NT2/D1 (cell line): ENCODE data around the gene DCDC1.

Experiments
- YY1 ChIP-seq: IDR thresholded peaks from 2 replicates; pipeline ENCODE4 v1.6.1; 2011; ENCODE audit not compliant: insufficient read length, insufficient read depth
- ZNF274 ChIP-seq: IDR thresholded peaks from 2 replicates; pipeline ENCODE4 v1.6.1; 2011; ENCODE audit warnings: mild to moderate bottlenecking, low read depth, low read length

- TF ChIP-seq YY1 (no peak), ZNF274 (no peak)
Measured at GRCh38 chr11:30859669-30860068, 509.9 kb downstream of the DCDC1 start.
